ENCODE measurements around the gene MAPK8IP1.

- TF ChIP-seq YY1 (IDR thresholded peaks at IDR 0.05; ENCODE audit: insufficient read depth, insufficient read length) (no peak), SUZ12 (IDR thresholded peaks at IDR 0.05; ENCODE audit: extremely low read depth, insufficient read depth, insufficient read length) (no peak), ZNF274 (IDR thresholded peaks at IDR 0.05; ENCODE audit: low read depth, low read length) (no peak)
Measured at GRCh38 chr11:45856044-45856468, 29.4 kb upstream of the MAPK8IP1 start.
